H9 (cell line): Measurements from ENCODE around the gene RPLP2. TPM values are rescaled to one million over a fixed set of nuclear protein-coding genes. Genes with fewer than 3 reads are reported as not detected.
A peak's percentile ranks its signal among the peaks of the same experiment; 100 is the strongest.

Experiments used
- DNase-seq: peaks from one replicate; pipeline ENCODE4 v3.0.0-alpha.2; 2017
- H2AFZ ChIP-seq: one replicate; pipeline ENCODE4 v1.6.1; 2013; ENCODE audit warnings: mild to moderate bottlenecking, low read length, control low read depth, moderate library complexity
- H2AK5ac ChIP-seq: 2 replicates; pipeline ENCODE4 v1.6.1; 2013; ENCODE audit warnings: low read length, control low read depth, mixed read lengths; ENCODE audit not compliant: insufficient read length
- H2BK120ac ChIP-seq: one replicate; pipeline ENCODE4 v1.6.1; 2013; ENCODE audit warnings: low read depth, mild to moderate bottlenecking, low read length, control low read depth, inconsistent platforms; ENCODE audit not compliant: poor library complexity, severe bottlenecking
- H2BK12ac ChIP-seq: 2 replicates; pipeline ENCODE4 v1.6.1; 2013; ENCODE audit warnings: low read length, control low read depth, mixed read lengths, low read depth; ENCODE audit not compliant: insufficient read length
- H2BK15ac ChIP-seq: 2 replicates; pipeline ENCODE4 v1.6.1; 2013; ENCODE audit warnings: low read depth, low read length, control low read depth
- H2BK20ac ChIP-seq: one replicate; pipeline ENCODE4 v1.6.1; 2013; ENCODE audit warnings: low read depth, mild to moderate bottlenecking, low read length, control low read depth, inconsistent platforms; ENCODE audit not compliant: poor library complexity, severe bottlenecking
- H2BK5ac ChIP-seq: 2 replicates; pipeline ENCODE4 v1.6.1; 2013; ENCODE audit warnings: low read length, control low read depth, mixed read lengths; ENCODE audit not compliant: insufficient read length
- H3K14ac ChIP-seq: 2 replicates; pipeline ENCODE4 v1.6.1; 2013; ENCODE audit warnings: low read length, control low read depth; ENCODE audit not compliant: insufficient read depth
- H3K18ac ChIP-seq: 2 replicates; pipeline ENCODE4 v1.6.1; 2013; ENCODE audit warnings: low read depth, mild to moderate bottlenecking, mixed read lengths, low read length, control low read depth; ENCODE audit not compliant: insufficient read length
- H3K23ac ChIP-seq: 2 replicates; pipeline ENCODE4 v1.6.1; 2013; ENCODE audit warnings: low read length, control low read depth, mixed read lengths, low read depth; ENCODE audit not compliant: insufficient read length
- H3K23me2 ChIP-seq: 2 replicates; pipeline ENCODE4 v1.6.1; 2013; ENCODE audit warnings: low read depth, mild to moderate bottlenecking, mixed read lengths, low read length, control low read depth; ENCODE audit not compliant: insufficient read length, poor library complexity, severe bottlenecking
- H3K27ac ChIP-seq: 2 replicates; pipeline ENCODE4 v1.5.1; 2013; ENCODE audit warnings: low read length, control low read depth, mixed read lengths, low read depth; ENCODE audit not compliant: insufficient read length
- H3K27me3 ChIP-seq: 2 replicates; pipeline ENCODE4 v1.6.1; 2013; ENCODE audit warnings: low read length, control low read depth, inconsistent platforms; ENCODE audit not compliant: insufficient read depth
- H3K4ac ChIP-seq: 2 replicates; pipeline ENCODE4 v1.6.1; 2013; ENCODE audit warnings: low read depth, mild to moderate bottlenecking, control low read depth, inconsistent platforms, low read length, moderate library complexity
- H3K4me1 ChIP-seq: 2 replicates; pipeline ENCODE4 v1.6.1; 2013; ENCODE audit warnings: low read length, control low read depth, inconsistent platforms; ENCODE audit not compliant: insufficient read depth
- H3K4me2 ChIP-seq: 2 replicates; pipeline ENCODE4 v1.6.1; 2013; ENCODE audit warnings: low read length, control low read depth, mixed read lengths; ENCODE audit not compliant: insufficient read length, insufficient read depth
- H3K56ac ChIP-seq: 2 replicates; pipeline ENCODE4 v1.6.1; 2013; ENCODE audit warnings: low read depth, mild to moderate bottlenecking, mixed read lengths, low read length, control low read depth; ENCODE audit not compliant: insufficient read length
- H3K79me1 ChIP-seq: 2 replicates; pipeline ENCODE4 v1.6.1; 2013; ENCODE audit warnings: low read depth, mild to moderate bottlenecking, moderate library complexity, low read length, control low read depth, inconsistent platforms; ENCODE audit not compliant: insufficient read depth, poor library complexity, severe bottlenecking
- H3K79me2 ChIP-seq: 2 replicates; pipeline ENCODE4 v1.6.1; 2013; ENCODE audit warnings: low read length, control low read depth, inconsistent platforms; ENCODE audit not compliant: insufficient read depth
- H3K9ac ChIP-seq: 2 replicates; pipeline ENCODE4 v1.6.1; 2013; ENCODE audit warnings: low read length, control low read depth, mixed read lengths; ENCODE audit not compliant: insufficient read length; ENCODE audit errors: extremely low read depth
- H3K9me3 ChIP-seq: one replicate; pipeline ENCODE4 v1.6.1; 2013; ENCODE audit warnings: low read depth, low read length, inconsistent platforms; ENCODE audit not compliant: control insufficient read depth
- H3T11ph ChIP-seq: one replicate; pipeline ENCODE4 v1.6.1; 2013; ENCODE audit warnings: mild to moderate bottlenecking, low read length, control low read depth, inconsistent platforms
- H4K20me1 ChIP-seq: one replicate; pipeline ENCODE4 v1.6.1; 2013; ENCODE audit not compliant: control insufficient read depth, insufficient read length, insufficient read depth
- H4K5ac ChIP-seq: 2 replicates; pipeline ENCODE4 v1.6.1; 2013; ENCODE audit warnings: low read depth, mild to moderate bottlenecking, mixed read lengths, low read length, control low read depth; ENCODE audit not compliant: insufficient read length
- H4K8ac ChIP-seq: replicated peaks from 2 replicates; pipeline ENCODE4 v1.6.1; 2013; ENCODE audit warnings: low read length, control low read depth, mixed read lengths, low read depth; ENCODE audit not compliant: insufficient read length
- H4K91ac ChIP-seq: 2 replicates; pipeline ENCODE4 v1.6.1; 2013; ENCODE audit warnings: low read depth, mild to moderate bottlenecking, moderate library complexity, mixed read lengths, low read length, control low read depth; ENCODE audit not compliant: insufficient read length
- H3K27ac Mint-ChIP-seq, 3 experiments: 2 replicates in 2 of 3; 3 replicates in 1 of 3; pipeline ENCODE4 v1.8.0; 2020 to 2021; ENCODE audit warnings: mixed read lengths in 3 of 3, mild to moderate bottlenecking in 1 of 3, moderate library complexity in 1 of 3
- H3K27me3 Mint-ChIP-seq: 2 replicates; pipeline ENCODE4 v1.8.0; 2021; ENCODE audit warnings: low read depth, mild to moderate bottlenecking, moderate library complexity, mixed read lengths
- H3K36me3 Mint-ChIP-seq, 3 experiments: 2 replicates in 2 of 3; 3 replicates in 1 of 3; pipeline ENCODE4 v1.8.0; 2020 to 2021; ENCODE audit warnings: low read depth in 3 of 3, mixed read lengths in 3 of 3; ENCODE audit not compliant: insufficient read depth in 1 of 3
- H3K4me1 Mint-ChIP-seq, 2 experiments: 2 replicates each; pipeline ENCODE4 v1.8.0; 2020; ENCODE audit warnings: mixed read lengths in 2 of 2
- H3K4me3 Mint-ChIP-seq, 2 experiments: 2 replicates in 1 of 2; 3 replicates in 1 of 2; pipeline ENCODE4 v1.8.0; 2020 to 2021; ENCODE audit warnings: mild to moderate bottlenecking in 2 of 2, mixed read lengths in 2 of 2, moderate library complexity in 1 of 2
- H3K9me3 Mint-ChIP-seq, 2 experiments: 2 replicates in 1 of 2; 3 replicates in 1 of 2; pipeline ENCODE4 v1.8.0; 2020; ENCODE audit warnings: mild to moderate bottlenecking in 2 of 2, mixed read lengths in 2 of 2, moderate library complexity in 1 of 2
- CTCF ChIP-seq: fragments of 200-600 bp; sonication (generic); conservative IDR thresholded peaks from 3 replicates; pipeline ENCODE4 v1.8.0; 2021; ENCODE audit warnings: antibody characterized with exemption, mild to moderate bottlenecking
- WGBS: extraction: QIAGEN DNeasy Blood & Tissue Kit; methylation state at CpG from one replicate; pipeline ENCODE4 v1.1.7; 2013; ENCODE audit warnings: missing lambda C conversion rate, low lambda C conversion rate, mixed read lengths; ENCODE audit not compliant: insufficient read length; ENCODE audit errors: extremely low coverage; 5-methylcytosine and 5-hydroxymethylcytosine counted together
- total RNA-seq: library from RNA; stranded (reverse); gene quantifications from 2 replicates; pipeline ENCODE4 v1.2.1, GENCODE V29; 2021

Gene RPLP2
- total RNA-seq, 1 experiment from 2014 or later, result 2,138 TPM

DNA sequence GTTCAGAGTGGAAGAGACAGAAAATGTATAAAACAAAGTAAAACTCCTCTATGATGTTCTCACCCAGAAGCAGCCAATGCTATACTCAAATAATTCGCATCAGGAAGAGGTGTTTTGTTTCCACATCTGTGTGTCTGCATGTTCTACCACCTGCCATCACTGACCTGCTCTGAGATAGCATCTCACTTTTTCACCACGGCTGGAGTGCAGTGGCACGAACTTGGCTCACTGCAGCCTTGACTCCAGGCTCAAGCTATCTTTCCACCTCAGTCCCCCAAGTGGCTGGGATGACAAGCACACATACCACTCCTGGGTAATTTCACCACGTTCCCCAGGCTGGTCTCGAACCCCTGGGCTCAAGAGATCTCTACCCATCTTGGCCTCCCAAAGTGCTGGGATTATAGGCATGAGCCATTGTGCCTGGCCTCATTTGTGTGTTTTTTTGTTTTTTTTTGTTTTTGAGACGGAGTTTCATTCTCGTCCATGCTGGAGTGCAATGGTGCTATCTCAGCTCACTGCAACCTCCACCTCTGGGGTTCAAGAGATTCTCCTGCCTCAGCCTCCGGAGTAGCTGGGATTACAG, 48.1 kb upstream of the RPLP2 start:
- no peak overlapping the region for H2BK12ac ChIP-seq
- no peaks in the 10 kb centered on the region for H3K4me1 ChIP-seq
- H3K9me3 ChIP-seq, result no peaks in the 10 kb centered on the region
- no peak overlapping the region for H3K27ac ChIP-seq
- H2AFZ ChIP-seq, result no peak overlapping the region
- H2AK5ac ChIP-seq, result no peak overlapping the region
- no peak overlapping the region for H4K8ac ChIP-seq
- H3K27me3 ChIP-seq, result no peaks in the 10 kb centered on the region
- TF ChIP-seq CTCF, result no peak; the same call in 2 of the 3 replicates
- peaks cover 5% of the 10 kb centered on the region for H3K79me1 ChIP-seq
- H3K27me3 Mint-ChIP-seq, result no peaks in the 10 kb centered on the region
- no peak overlapping the region for H3K18ac ChIP-seq
- no peak for DNase-seq
- H4K91ac ChIP-seq, result no peak overlapping the region
- H3K56ac ChIP-seq, result no peak overlapping the region
- H2BK20ac ChIP-seq, result no peak overlapping the region
- no peaks in the 10 kb centered on the region for H4K20me1 ChIP-seq
- H3K4ac ChIP-seq, result no peak overlapping the region
- no peaks in the 10 kb centered on the region for H3K23me2 ChIP-seq
- no peak overlapping the region for H2BK15ac ChIP-seq
- no peaks in the 10 kb centered on the region for H3K79me2 ChIP-seq
- H3K14ac ChIP-seq, result no peak overlapping the region
- no peak overlapping the region for H2BK5ac ChIP-seq
- no peaks in the 10 kb centered on the region for H3K9me3 Mint-ChIP-seq
- H3K4me1 Mint-ChIP-seq, result peaks cover 11 to 15% of the 10 kb centered on the region in 2 experiments
- H3K9ac ChIP-seq, result no peak overlapping the region
- H3K27ac Mint-ChIP-seq, result peak overlapping the region in 2 of 3 experiments; percentile 61 to 67; a peak in 4 of 7 replicates
- no peak overlapping the region for H3K23ac ChIP-seq
- H3K4me3 Mint-ChIP-seq, result no peak overlapping the region
- peaks cover 36 to 87% (median 68%) of the 10 kb centered on the region in 3 experiments for H3K36me3 Mint-ChIP-seq
- no CpG with 5 or more reads among the region's 8 CpGs for WGBS
- no peak overlapping the region for H3K4me2 ChIP-seq
- no peak overlapping the region for H4K5ac ChIP-seq
- H3T11ph ChIP-seq, result no peak overlapping the region
- no peak overlapping the region for H2BK120ac ChIP-seq
